NB4 (cell line): ENCODE measurements around the gene MZT1.

Experiments used
- MAX ChIP-seq: IDR thresholded peaks from 2 replicates; pipeline ENCODE4 v1.6.1; 2011; ENCODE audit warnings: low read depth, low read length
- POLR2A ChIP-seq: IDR thresholded peaks from 2 replicates; pipeline ENCODE4 v1.6.1; 2011; ENCODE audit warnings: mild to moderate bottlenecking; ENCODE audit not compliant: insufficient read length; ENCODE audit errors: extremely low read depth
- TF ChIP-seq, protein P1 (sequence below): IDR thresholded peaks from one replicate; pipeline ENCODE4 v1.5.1; 2012; ENCODE audit warnings: low read depth, low read length

DNA sequence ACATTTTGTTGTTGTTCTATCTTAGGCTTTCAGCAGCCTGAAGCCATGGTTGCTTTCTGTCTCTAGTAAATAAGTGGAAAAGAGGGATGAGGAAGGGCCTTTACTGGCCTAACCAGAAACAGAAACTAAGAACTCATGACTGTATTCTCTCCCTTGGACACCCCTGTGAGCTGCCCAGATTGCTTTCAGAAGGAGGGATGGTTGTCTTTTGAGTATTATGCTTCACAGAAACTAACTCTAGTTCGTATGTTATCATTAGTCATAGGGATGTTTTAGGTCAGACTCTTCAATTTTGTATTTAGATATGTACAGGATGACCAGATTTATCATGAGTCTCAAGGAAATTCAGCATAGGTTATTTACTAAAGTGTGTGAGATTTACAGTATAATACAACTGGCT is 17.8 kb upstream of the MZT1 start:
- TF ChIP-seq POLR2A (no peak), MAX (no peak)
- TF ChIP-seq, protein P1, sequence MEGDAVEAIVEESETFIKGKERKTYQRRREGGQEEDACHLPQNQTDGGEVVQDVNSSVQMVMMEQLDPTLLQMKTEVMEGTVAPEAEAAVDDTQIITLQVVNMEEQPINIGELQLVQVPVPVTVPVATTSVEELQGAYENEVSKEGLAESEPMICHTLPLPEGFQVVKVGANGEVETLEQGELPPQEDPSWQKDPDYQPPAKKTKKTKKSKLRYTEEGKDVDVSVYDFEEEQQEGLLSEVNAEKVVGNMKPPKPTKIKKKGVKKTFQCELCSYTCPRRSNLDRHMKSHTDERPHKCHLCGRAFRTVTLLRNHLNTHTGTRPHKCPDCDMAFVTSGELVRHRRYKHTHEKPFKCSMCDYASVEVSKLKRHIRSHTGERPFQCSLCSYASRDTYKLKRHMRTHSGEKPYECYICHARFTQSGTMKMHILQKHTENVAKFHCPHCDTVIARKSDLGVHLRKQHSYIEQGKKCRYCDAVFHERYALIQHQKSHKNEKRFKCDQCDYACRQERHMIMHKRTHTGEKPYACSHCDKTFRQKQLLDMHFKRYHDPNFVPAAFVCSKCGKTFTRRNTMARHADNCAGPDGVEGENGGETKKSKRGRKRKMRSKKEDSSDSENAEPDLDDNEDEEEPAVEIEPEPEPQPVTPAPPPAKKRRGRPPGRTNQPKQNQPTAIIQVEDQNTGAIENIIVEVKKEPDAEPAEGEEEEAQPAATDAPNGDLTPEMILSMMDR = no peak
